OCI-M2 (cell line): ENCODE results near the gene CIB4.
"Not testable (repeated sequence)": the region's sequence is repeated elsewhere in the genome, so short reads cannot be mapped to it uniquely, and the experiment has no call there.

ENCODE experiments used
- DNase-seq: peaks from one replicate; lab custom pipeline; 2025; ENCODE audit not compliant: unreplicated experiment; lab: John Stamatoyannopoulos, UW

The CIB4 gene

GRCh38 chr2:26571316-26571715, 69.8 kb downstream of the CIB4 start:
- no peak for DNase-seq

GRCh38 chr2:26570083-26570430, 71.1 kb downstream of the CIB4 start:
- no peak for DNase-seq

- no peak for DNase-seq
These were observed 71.7 kb downstream of the CIB4 start for GRCh38 chr2:26569216-26570082.

GRCh38 chr2:26568076-26568890, 72.9 kb downstream of the CIB4 start:
- no peak for DNase-seq

GRCh38 chr2:26567534-26567933, 73.6 kb downstream of the CIB4 start:
- DNase-seq, result no peak

- not testable (repeated sequence) for DNase-seq
These were observed 74.4 kb downstream of the CIB4 start for GRCh38 chr2:26566731-26567130.

- no peak for DNase-seq
These were observed 75.1 kb downstream of the CIB4 start for GRCh38 chr2:26566081-26566375.

- DNase-seq, result no peak
These were observed 77.0 kb downstream of the CIB4 start for GRCh38 chr2:26564121-26564644.

GRCh38 chr2:26563686-26564085, 77.5 kb downstream of the CIB4 start:
- DNase-seq, result no peak

- no peak for DNase-seq
These were observed 78.1 kb downstream of the CIB4 start for GRCh38 chr2:26562811-26563645.

GRCh38 chr2:26561918-26562810, 79.0 kb downstream of the CIB4 start:
- DNase-seq, result no peak

GRCh38 chr2:26561376-26561775, 79.8 kb downstream of the CIB4 start:
- no peak for DNase-seq

- no peak for DNase-seq
These were observed 80.3 kb downstream of the CIB4 start for GRCh38 chr2:26560892-26561291.

GRCh38 chr2:26559556-26559955, 81.6 kb downstream of the CIB4 start:
- no peak for DNase-seq

GRCh38 chr2:26559044-26559405, 82.1 kb downstream of the CIB4 start:
- DNase-seq, result no peak

GRCh38 chr2:26558271-26559043, 82.7 kb downstream of the CIB4 start:
- no peak for DNase-seq

GRCh38 chr2:26557244-26557925, 83.8 kb downstream of the CIB4 start:
- DNase-seq, result no peak

- DNase-seq, result no peak
These were observed 84.6 kb downstream of the CIB4 start for GRCh38 chr2:26556309-26557243.
